HepG2 (cell line): ENCODE measurements around the gene ADCY9. TPM values are rescaled to one million over a fixed set of nuclear protein-coding genes. Genes with fewer than 3 reads are reported as not detected.

Experiments
- BCL3 ChIP-seq: sonication (generic); formaldehyde crosslinking; IDR thresholded peaks from 2 replicates; pipeline ENCODE4 v1.5.1; 2020; ENCODE audit warnings: mild to moderate bottlenecking, missing genetic modification reagents, moderate library complexity
- BORCS8-MEF2B ChIP-seq: sonication (generic); formaldehyde crosslinking; IDR thresholded peaks from 2 replicates; pipeline ENCODE4 v1.8.0; 2022; ENCODE audit warnings: mild to moderate bottlenecking, missing genetic modification reagents
- CBFB ChIP-seq: sonication (generic); formaldehyde crosslinking; IDR thresholded peaks from 2 replicates; pipeline ENCODE4 v1.4.0; 2020; ENCODE audit warnings: missing genetic modification reagents
- CEBPG ChIP-seq: IDR thresholded peaks from 2 replicates; pipeline ENCODE4 v1.6.1; 2016
- CENPBD1 ChIP-seq: sonication (generic); formaldehyde crosslinking; IDR thresholded peaks from 2 replicates; pipeline ENCODE4 v1.8.0; 2022; ENCODE audit warnings: missing genetic modification reagents, low read depth, mild to moderate bottlenecking, borderline replicate concordance
- CENPX ChIP-seq: sonication (generic); formaldehyde crosslinking; IDR thresholded peaks from 2 replicates; pipeline ENCODE4 v1.9.0; 2021; ENCODE audit warnings: mild to moderate bottlenecking, missing genetic modification reagents, moderate library complexity
- HINFP ChIP-seq: sonication (generic); formaldehyde crosslinking; IDR thresholded peaks from 2 replicates; pipeline ENCODE4 v1.4.0; 2020; ENCODE audit warnings: low read depth, mild to moderate bottlenecking, missing genetic modification reagents
- KDM4B ChIP-seq: sonication (generic); formaldehyde crosslinking; IDR thresholded peaks from 2 replicates; pipeline ENCODE4 v1.4.0; 2020; ENCODE audit warnings: missing genetic modification reagents
- MTF1 ChIP-seq: sonication (generic); formaldehyde crosslinking; IDR thresholded peaks from 2 replicates; pipeline ENCODE4 v1.5.0; 2020; ENCODE audit warnings: missing genetic modification reagents
- NFE2L1 ChIP-seq: sonication (generic); formaldehyde crosslinking; IDR thresholded peaks from 2 replicates; pipeline ENCODE4 v1.4.0; 2020; ENCODE audit warnings: missing genetic modification reagents, mild to moderate bottlenecking, borderline replicate concordance
- NR2F1 ChIP-seq, 2 experiments: fragments of 450-650 bp in 1 of 2; formaldehyde crosslinking in 1 of 2; IDR thresholded peaks; 2 replicates each; pipeline versions ENCODE4 v1.5.0 to v1.6.1; 2016 to 2020; ENCODE audit warnings: mild to moderate bottlenecking in 1 of 2, missing compliant biosample characterization in 1 of 2, missing genetic modification reagents in 1 of 2, moderate library complexity in 1 of 2
- PAXIP1 ChIP-seq: sonication (generic); formaldehyde crosslinking; conservative IDR thresholded peaks from 2 replicates; pipeline ENCODE4 v1.4.0; 2020; ENCODE audit warnings: mild to moderate bottlenecking, missing genetic modification reagents, moderate library complexity
- SNAPC5 ChIP-seq: sonication (generic); formaldehyde crosslinking; IDR thresholded peaks from 2 replicates; pipeline ENCODE4 v1.8.1; 2023; ENCODE audit warnings: mild to moderate bottlenecking, missing genetic modification reagents, borderline replicate concordance
- SP5 ChIP-seq: IDR thresholded peaks from 2 replicates; pipeline ENCODE4 v1.6.1; 2016; ENCODE audit warnings: low read depth, borderline replicate concordance
- TSC22D2 ChIP-seq: sonication (generic); formaldehyde crosslinking; IDR thresholded peaks from 2 replicates; pipeline ENCODE4 v1.5.1; 2020; ENCODE audit warnings: missing genetic modification reagents, mild to moderate bottlenecking, borderline replicate concordance
- ZFP90 ChIP-seq: sonication (generic); formaldehyde crosslinking; IDR thresholded peaks from 2 replicates; pipeline ENCODE4 v1.8.0; 2022; ENCODE audit warnings: missing genetic modification reagents, mild to moderate bottlenecking, inconsistent platforms, borderline replicate concordance
- ZNF274 ChIP-seq: sonication (generic); formaldehyde crosslinking; IDR thresholded peaks from 2 replicates; pipeline ENCODE4 v1.5.1; 2020; ENCODE audit warnings: mild to moderate bottlenecking, missing genetic modification reagents
- ZNF281 ChIP-seq: sonication (generic); formaldehyde crosslinking; IDR thresholded peaks from 2 replicates; pipeline ENCODE4 v1.4.0; 2020; ENCODE audit warnings: missing genetic modification reagents, borderline replicate concordance
- ZNF781 ChIP-seq: sonication (generic); formaldehyde crosslinking; IDR thresholded peaks from 2 replicates; pipeline ENCODE4 v1.5.1; 2020; ENCODE audit warnings: borderline replicate concordance, mild to moderate bottlenecking, missing genetic modification reagents; ENCODE audit errors: not compliant biosample characterization
- polyA plus RNA-seq, 8 experiments: library from polyadenylated mRNA; depleted of rRNA in 3 of 8; stranded (reverse) in 7 of 8; unstranded in 1 of 8; fragments of >200 nt; fragmentation: Illumina TruSeq in 4 of 8; extraction: Trizol in 4 of 8; gene quantifications; 2 replicates each; pipeline versions ENCODE4 v1.2.1 to v1.2.3, GENCODE V29; 2011 to 2016; ENCODE audit warnings: low read depth in 4 of 8, missing spikeins in 1 of 8, mixed read lengths in 1 of 8; ENCODE audit not compliant: insufficient read depth in 1 of 8
- total RNA-seq, 5 experiments: library from RNA; depleted of rRNA; stranded (reverse); fragments of >200 nt; fragmentation: Illumina TruSeq; extraction: Trizol; gene quantifications; 2 replicates each; pipeline ENCODE4 v1.2.3, GENCODE V29; 2016; ENCODE audit warnings: low read depth in 1 of 5

Gene ADCY9
- total and polyA plus RNA-seq, 2 of the 13 experiments (the other 11 are each of a cell fraction or from before 2014, with no cell fraction given) = 11.2 to 13.9 TPM

GRCh38 chr16:4015275-4016004, 100.8 kb downstream of the ADCY9 start (continued):
- TF ChIP-seq PAXIP1 (peak; percentile 83), HINFP (no peak), KDM4B (no peak), NFE2L1 (CRISPR knock-in tag) (no peak), CENPX (CRISPR knock-in tag) (no peak), BORCS8-MEF2B (CRISPR knock-in tag) (no peak), BCL3 (CRISPR knock-in tag) (no peak), CEBPG (CRISPR knock-in tag) (no peak), MTF1 (CRISPR knock-in tag) (no peak), CENPBD1 (CRISPR knock-in tag) (no peak), SP5 (CRISPR knock-in tag) (peak; percentile 78), ZNF274 (CRISPR knock-in tag) (no peak), TSC22D2 (CRISPR knock-in tag) (no peak), ZNF781 (CRISPR knock-in tag) (no peak), SNAPC5 (CRISPR knock-in tag) (no peak), ZNF281 (CRISPR knock-in tag) (no peak), CBFB (no peak), ZFP90 (CRISPR knock-in tag) (no peak), NR2F1 (CRISPR knock-in tag; IDR thresholded peaks at IDR 0.05) (peak; percentile 22 to 78; a peak in 3 of 4 replicates)
